A673 (cell line): Measurements from ENCODE around the gene TRPC6. TPM values are rescaled to one million over a fixed set of nuclear protein-coding genes. Genes with fewer than 3 reads are reported as not detected.

Experiments used
- BruUV-seq: library from RNA; stranded (reverse); fragments of 400-500 nt; replicated peaks from 2 replicates; lab custom pipeline; 2021; lab: Mats Ljungman, UMichigan
- CTCF ChIA-PET: fragments of 300-600 bp; sonication (Branson Sonifier 250); formaldehyde crosslinking; loops from one replicate; lab custom pipeline; 2022; ENCODE audit warnings: antibody characterized with exemption; lab: Charles Lee
- POLR2A ChIA-PET: fragments of 300-600 bp; sonication (Branson Sonifier 250); formaldehyde crosslinking; loops from one replicate; lab custom pipeline; 2022; ENCODE audit warnings: antibody characterized with exemption; ENCODE audit not compliant: low non-redundant PET; lab: Charles Lee
- DNase-seq: peaks from one replicate; pipeline ENCODE4 v3.0.0-alpha.2; 2015; ENCODE audit warnings: low spot score
- H3K27ac ChIP-seq: fragments of 200-600 bp; sonication (generic); 2 replicates; pipeline ENCODE4 v1.5.1; 2016; ENCODE audit warnings: mixed run types, low read depth, mild to moderate bottlenecking, mixed read lengths, antibody characterized with exemption, low read length; ENCODE audit not compliant: poor library complexity, severe bottlenecking
- H3K27me3 ChIP-seq: fragments of 200-600 bp; sonication (generic); replicated peaks from 2 replicates; pipeline ENCODE4 v1.6.1; 2017; ENCODE audit warnings: mixed run types, low read depth, mild to moderate bottlenecking, mixed read lengths, antibody characterized with exemption, low read length; ENCODE audit not compliant: insufficient read depth, poor library complexity
- H3K36me3 ChIP-seq: fragments of 200-600 bp; sonication (generic); 2 replicates; pipeline ENCODE4 v1.6.1; 2016; ENCODE audit warnings: mixed run types, mild to moderate bottlenecking, mixed read lengths, antibody characterized with exemption, low read length; ENCODE audit not compliant: insufficient read depth, poor library complexity, severe bottlenecking
- H3K4me1 ChIP-seq: fragments of 200-600 bp; sonication (generic); 2 replicates; pipeline ENCODE4 v1.6.1; 2017; ENCODE audit warnings: mixed run types, mild to moderate bottlenecking, mixed read lengths, antibody characterized with exemption, low read length; ENCODE audit not compliant: insufficient read depth, poor library complexity, severe bottlenecking
- H3K4me3 ChIP-seq: fragments of 200-600 bp; sonication (generic); 2 replicates; pipeline ENCODE4 v1.5.1; 2016; ENCODE audit warnings: low read depth, mixed run types, mild to moderate bottlenecking, mixed read lengths, low read length; ENCODE audit not compliant: poor library complexity, severe bottlenecking
- H3K9me3 ChIP-seq: fragments of 200-600 bp; sonication (generic); 2 replicates; pipeline ENCODE4 v1.6.1; 2016; ENCODE audit warnings: mixed run types, low read depth, mild to moderate bottlenecking, mixed read lengths, antibody characterized with exemption, low read length; ENCODE audit not compliant: poor library complexity, severe bottlenecking
- CTCF ChIP-seq: fragments of 300-800, 200-600 bp; sonication (generic); conservative IDR thresholded peaks from 2 replicates; pipeline ENCODE4 v1.5.1; 2017; ENCODE audit warnings: low read depth, mild to moderate bottlenecking, antibody characterized with exemption, low read length, moderate library complexity, mixed read lengths
- EZH2 ChIP-seq: fragments of 200-600 bp; sonication (generic); IDR thresholded peaks from 2 replicates; pipeline ENCODE4 v1.6.1; 2017; ENCODE audit warnings: borderline replicate concordance, low read depth, mild to moderate bottlenecking, mixed read lengths, antibody characterized with exemption, low read length; ENCODE audit not compliant: poor library complexity, severe bottlenecking
- intact Hi-C: fragments of 100-400 bp; cut with micrococcal nuclease; formaldehyde crosslinking; loops from one replicate; pipeline ENCODE4 v1.10.0; 2022; ENCODE audit not compliant: unreplicated experiment
- total RNA-seq: library from RNA; stranded (reverse); gene quantifications from 2 replicates; pipeline ENCODE4 v1.2.3, GENCODE V29; 2021

TRPC6 gene
- total RNA-seq, 1 experiment from 2014 or later: not detected

GRCh38 chr11:101582989-101583250, 887 bp downstream of the TRPC6 start:
- H3K4me3 ChIP-seq: no peak overlapping the region

GRCh38 chr11:101582236-101582988, 1.4 kb downstream of the TRPC6 start:
- intact Hi-C loops: no loop called here
- H3K27me3 ChIP-seq: peaks cover 69% of the 10 kb centered on the region

More at GRCh38 chr11:101582989-101583250, 887 bp downstream of the TRPC6 start:
- POLR2A ChIA-PET: no interaction called here
- no peaks in the 10 kb centered on the region for H3K36me3 ChIP-seq
- CTCF ChIA-PET: no interaction called here
- H3K9me3 ChIP-seq: no peaks in the 10 kb centered on the region
- no peak for DNase-seq
- BruUV-seq: no TSS peak
- intact Hi-C loops: no loop called here
- H3K4me1 ChIP-seq: no peaks in the 10 kb centered on the region
- peaks cover 72% of the 10 kb centered on the region for H3K27me3 ChIP-seq
- no peak for TF ChIP-seq CTCF
- no peak for TF ChIP-seq EZH2
- no peak overlapping the region for H3K27ac ChIP-seq

GRCh38 chr11:101577461-101577860, 6.3 kb downstream of the TRPC6 start:
- ChIA-PET POLR2A (no interaction called here), CTCF (no interaction called here)

More at GRCh38 chr11:101582236-101582988, 1.4 kb downstream of the TRPC6 start:
- no TSS peak for BruUV-seq
- H3K9me3 ChIP-seq: no peaks in the 10 kb centered on the region
- TF ChIP-seq CTCF: no peak
- peak; percentile 85 for TF ChIP-seq EZH2
- ChIA-PET POLR2A (no interaction called here), CTCF (no interaction called here)
- no peak for DNase-seq
- no peak overlapping the region for H3K4me3 ChIP-seq
- H3K27ac ChIP-seq: no peak overlapping the region
- no peaks in the 10 kb centered on the region for H3K36me3 ChIP-seq
- no peaks in the 10 kb centered on the region for H3K4me1 ChIP-seq

More at GRCh38 chr11:101577461-101577860, 6.3 kb downstream of the TRPC6 start:
- no TSS peak for BruUV-seq
- Histone ChIP-seq H3K4me3 (no peak overlapping the region), H3K4me1 (no peaks in the 10 kb centered on the region), H3K27me3 (peaks cover 25% of the 10 kb centered on the region), H3K36me3 (no peaks in the 10 kb centered on the region), H3K9me3 (no peaks in the 10 kb centered on the region), H3K27ac (no peak overlapping the region)
- intact Hi-C loops: no loop called here
- no peak for DNase-seq
- no peak for TF ChIP-seq CTCF
